Skeletal muscle tissue (tissue), 4 donors: ENCODE results near the gene GLTPD2. TPM values are rescaled to one million over a fixed set of nuclear protein-coding genes. Genes with fewer than 3 reads are reported as not detected.

ENCODE experiments used
- H3K27ac ChIP-seq: one replicate; pipeline ENCODE4 v1.7.0; 2013; ENCODE audit warnings: mild to moderate bottlenecking, low read depth, low read length, inconsistent platforms
- H3K27me3 ChIP-seq, 3 donors: one replicate each; pipeline ENCODE4 v1.7.0; 2013; ENCODE audit warnings: low read length in 3 of 3; ENCODE audit not compliant: control insufficient read depth in 3 of 3, insufficient read depth in 3 of 3
- H3K36me3 ChIP-seq, 3 donors: one replicate each; pipeline ENCODE4 v1.7.0; 2013; ENCODE audit warnings: low read length in 3 of 3; ENCODE audit not compliant: control insufficient read depth in 3 of 3, insufficient read depth in 3 of 3
- H3K4me1 ChIP-seq, 3 donors: one replicate each; pipeline ENCODE4 v1.7.0; 2013; ENCODE audit warnings: low read length in 3 of 3, mild to moderate bottlenecking in 3 of 3; ENCODE audit not compliant: control insufficient read depth in 3 of 3, insufficient read depth in 3 of 3
- H3K4me3 ChIP-seq, 3 donors: one replicate each; pipeline ENCODE4 v1.7.0; 2013; ENCODE audit warnings: low read length in 3 of 3
- H3K9ac ChIP-seq, 3 donors: one replicate each; pipeline ENCODE4 v1.7.0; 2013; ENCODE audit warnings: low read length in 3 of 3, mild to moderate bottlenecking in 3 of 3, moderate library complexity in 2 of 3, low read depth in 1 of 3
- H3K9me3 ChIP-seq, 3 donors: one replicate each; pipeline ENCODE4 v1.7.0; 2013; ENCODE audit warnings: low read length in 3 of 3; ENCODE audit not compliant: control insufficient read depth in 3 of 3
- total RNA-seq: library from RNA; depleted of rRNA; stranded (reverse); fragments of >200 nt; gene quantifications from one replicate; pipeline ENCODE4 v1.2.3, GENCODE V29; 2014
- donor health status: Osteomylitis.

Gene GLTPD2
- total RNA-seq, 1 donor from 2014 or later, result not detected

- Histone ChIP-seq H3K4me3 (no peak overlapping the region), H3K9ac (no peak overlapping the region), H3K36me3 (no peaks in the 10 kb centered on the region), H3K4me1 (no peaks in the 10 kb centered on the region), H3K27ac (no peak overlapping the region), H3K27me3 (peaks cover 10 to 13% (median 12%) of the 10 kb centered on the region in 3 donors), H3K9me3 (no peaks in the 10 kb centered on the region)
Measured at GRCh38 chr17:4768298-4768697, 20.5 kb upstream of the GLTPD2 start.

- Histone ChIP-seq H3K36me3 (no peaks in the 10 kb centered on the region), H3K4me3 (no peak overlapping the region), H3K27ac (no peak overlapping the region)
Measured at GRCh38 chr17:4769628-4770027, 19.1 kb upstream of the GLTPD2 start.

GRCh38 chr17:4771519-4772234, 17.1 kb upstream of the GLTPD2 start, which contains the start of gene TM4SF5:
TM4SF5 (plus strand) TSS chr17:4771886; CDS start chr17:4771923, 37 bp downstream.
- H3K9me3 ChIP-seq, result no peaks in the 10 kb centered on the region
- H3K36me3 ChIP-seq, result no peaks in the 10 kb centered on the region
- H3K27ac ChIP-seq, result no peak within 1 kb of the TSS
- H3K4me1 ChIP-seq, result no peaks in the 10 kb centered on the region
- H3K9ac ChIP-seq, result no peak within 1 kb of the TSS
- no peak within 1 kb of the TSS for H3K4me3 ChIP-seq
- H3K27me3 ChIP-seq, result peaks cover 14 to 23% (median 18%) of the 10 kb centered on the region in 3 donors

More at GRCh38 chr17:4769628-4770027, 19.1 kb upstream of the GLTPD2 start:
- Histone ChIP-seq H3K9me3 (no peaks in the 10 kb centered on the region), H3K4me1 (no peaks in the 10 kb centered on the region), H3K27me3 (peaks cover 14 to 21% (median 18%) of the 10 kb centered on the region in 3 donors), H3K9ac (no peak overlapping the region)

- Histone ChIP-seq H3K4me3 (no peak overlapping the region), H3K9me3 (no peaks in the 10 kb centered on the region), H3K27me3 (peaks cover 14 to 23% (median 18%) of the 10 kb centered on the region in 3 donors), H3K9ac (no peak overlapping the region), H3K4me1 (no peaks in the 10 kb centered on the region), H3K36me3 (no peaks in the 10 kb centered on the region), H3K27ac (no peak overlapping the region)
Measured at GRCh38 chr17:4772235-4772613, 16.5 kb upstream of the GLTPD2 start.

- peaks cover 22 to 42% (median 30%) of the 10 kb centered on the region in 3 donors for H3K27me3 ChIP-seq
- no peak overlapping the region for H3K27ac ChIP-seq
- no peaks in the 10 kb centered on the region for H3K9me3 ChIP-seq
- no peak overlapping the region for H3K4me3 ChIP-seq
- no peak overlapping the region for H3K9ac ChIP-seq
- H3K4me1 ChIP-seq, result no peaks in the 10 kb centered on the region
- no peaks in the 10 kb centered on the region for H3K36me3 ChIP-seq
Measured at GRCh38 chr17:4777969-4778760, 10.6 kb upstream of the GLTPD2 start.

GRCh38 chr17:4780325-4780955, 8.3 kb upstream of the GLTPD2 start:
- Histone ChIP-seq H3K9me3 (no peaks in the 10 kb centered on the region), H3K4me3 (no peak overlapping the region), H3K36me3 (no peaks in the 10 kb centered on the region), H3K9ac (no peak overlapping the region), H3K4me1 (peaks cover 3 to 4% (median 3%) of the 10 kb centered on the region in 3 donors), H3K27me3 (peaks cover 27 to 52% (median 42%) of the 10 kb centered on the region in 3 donors), H3K27ac (no peak overlapping the region)

- H3K9ac ChIP-seq, result no peak overlapping the region
- H3K9me3 ChIP-seq, result no peaks in the 10 kb centered on the region
- H3K27me3 ChIP-seq, result peaks cover 35 to 57% (median 50%) of the 10 kb centered on the region in 3 donors
- H3K36me3 ChIP-seq, result no peaks in the 10 kb centered on the region
- H3K4me3 ChIP-seq, result no peak overlapping the region
- peaks cover 18 to 20% (median 19%) of the 10 kb centered on the region in 3 donors for H3K4me1 ChIP-seq
- no peak overlapping the region for H3K27ac ChIP-seq
Measured at GRCh38 chr17:4782652-4783051, 6.1 kb upstream of the GLTPD2 start.

- H3K36me3 ChIP-seq, result no peaks in the 10 kb centered on the region
- H3K4me3 ChIP-seq, result peak overlapping the region; percentile 26 to 61 (median 37)
- peaks cover 33 to 40% (median 34%) of the 10 kb centered on the region in 3 donors for H3K4me1 ChIP-seq
- no peak overlapping the region for H3K27ac ChIP-seq
- peaks cover 33 to 49% (median 37%) of the 10 kb centered on the region in 3 donors for H3K27me3 ChIP-seq
- peak overlapping the region in 2 of 3 donors; percentile 25 to 28 for H3K9ac ChIP-seq
- no peaks in the 10 kb centered on the region for H3K9me3 ChIP-seq
Measured at GRCh38 chr17:4785311-4786105, 3.3 kb upstream of the GLTPD2 start.

- no peaks in the 10 kb centered on the region for H3K36me3 ChIP-seq
- H3K4me3 ChIP-seq, result peak within 1 kb of the TSS; percentile 37 to 61 (median 48)
- H3K9me3 ChIP-seq, result no peaks in the 10 kb centered on the region
- H3K4me1 ChIP-seq, result peaks cover 36 to 43% (median 36%) of the 10 kb centered on the region in 3 donors
- peaks cover 30 to 45% (median 34%) of the 10 kb centered on the region in 3 donors for H3K27me3 ChIP-seq
- H3K27ac ChIP-seq, result no peak within 1 kb of the TSS
- peak within 1 kb of the TSS in 2 of 3 donors; percentile 25 to 28 for H3K9ac ChIP-seq
Measured at GRCh38 chr17:4786106-4786511, 2.7 kb upstream of the GLTPD2 start, which contains the start of gene VMO1. VMO1 (minus strand) TSS chr17:4786364; CDS start chr17:4786352, 12 bp downstream.
